Psoas muscle (tissue), 8 donors: Measurements from ENCODE around the gene OR10C1. TPM values are rescaled to one million over a fixed set of nuclear protein-coding genes. Genes with fewer than 3 reads are reported as not detected.

ENCODE experiments used
- ATAC-seq, 4 donors: fragments of 200-7000 bp; cut with Tn5 transposase; one replicate each; pipeline ENCODE4 v1.9.1; 2020; ENCODE audit warnings: moderate library complexity in 3 of 4, mild to moderate bottlenecking in 2 of 4
- DNase-seq, 2 donors: peaks; one replicate each; pipeline ENCODE4 v3.0.0-alpha.2; 2020
- H3K27ac ChIP-seq: fragments of 200-600 bp; one replicate; pipeline ENCODE4 v1.8.0; 2022
- H3K27me3 ChIP-seq, 3 donors: fragments of 200-600 bp in 1 of 3; one replicate each; pipeline versions ENCODE4 v1.6.1 to v1.8.0; 2013 to 2022; ENCODE audit warnings: low read length in 2 of 3, mild to moderate bottlenecking in 2 of 3, moderate library complexity in 1 of 3; ENCODE audit not compliant: insufficient read depth in 3 of 3
- H3K36me3 ChIP-seq, 2 donors: fragments of 200-600 bp in 1 of 2; one replicate each; pipeline versions ENCODE4 v1.6.1 to v1.8.0; 2013 to 2022; ENCODE audit warnings: low read depth in 1 of 2, mild to moderate bottlenecking in 1 of 2, moderate library complexity in 1 of 2; ENCODE audit not compliant: insufficient read depth in 1 of 2
- H3K4me1 ChIP-seq: fragments of 200-600 bp; one replicate; pipeline ENCODE4 v1.8.0; 2022
- H3K4me3 ChIP-seq: fragments of 200-600 bp; one replicate; pipeline ENCODE4 v1.8.0; 2022; ENCODE audit warnings: mild to moderate bottlenecking
- H3K9me3 ChIP-seq: fragments of 200-600 bp; one replicate; pipeline ENCODE4 v1.8.0; 2022
- CTCF ChIP-seq: fragments of 200-600 bp; IDR thresholded peaks from one replicate; pipeline ENCODE4 v1.8.0; 2022; ENCODE audit warnings: antibody characterized with exemption
- WGBS, 3 donors: extraction: QIAGEN DNeasy Blood & Tissue Kit; methylation state at CpG; one replicate each; pipeline versions ENCODE4 v1.1.6 to v1.1.7; 2013; 5-methylcytosine and 5-hydroxymethylcytosine counted together
- intact Hi-C, 2 donors: fragments of 100-400 bp; cut with DNase I; formaldehyde crosslinking; loops; one replicate each; pipeline versions ENCODE4 v1.11.0 to v1.14.2; 2022
- long read RNA-seq, 2 donors: library from polyadenylated mRNA; unstranded; transcript quantifications; one replicate each; pipeline ENCODE4 v2.0.0, GENCODE V29; 2021
- polyA plus RNA-seq, 3 donors: library from polyadenylated mRNA; stranded (reverse); fragments of 200-250 nt; gene quantifications; one replicate each; pipeline ENCODE4 v1.2.3, GENCODE V29; 2013
- total RNA-seq, 4 donors: library from RNA; stranded (reverse); fragmentation: NEBNext Ultra II Directional in 2 of 4; extraction: Animal tissue kit (Norgen Biotek cat#: 25700) in 2 of 4; gene quantifications; one replicate each; pipeline versions ENCODE4 v1.2.1 to v1.2.4, GENCODE V29; 2021 to 2023
- donor health status: healthy with polysubstance abuse.
- donor health status: DM: no; HTN: no; CAD: no; lungs with moderate emphysema.
- donor health status: Bipolar disorder and iron deficiency.
- donor health status: healthy.
- donor health status: DM: yes; HTN: yes; CAD: no.
- donor health status: DM: no; HTN: no; CAD: no.
- donor health status: DM: no; HTN: no; CAD: no.
- donor health status: DM: yes; HTN: yes; CAD: no.

OR10C1 gene
- not detected for total RNA-seq
- polyA plus RNA-seq, result not detected
- long read RNA-seq, donor 1, result 0 reads
- long read RNA-seq, donor 2, result 0 reads

DNA sequence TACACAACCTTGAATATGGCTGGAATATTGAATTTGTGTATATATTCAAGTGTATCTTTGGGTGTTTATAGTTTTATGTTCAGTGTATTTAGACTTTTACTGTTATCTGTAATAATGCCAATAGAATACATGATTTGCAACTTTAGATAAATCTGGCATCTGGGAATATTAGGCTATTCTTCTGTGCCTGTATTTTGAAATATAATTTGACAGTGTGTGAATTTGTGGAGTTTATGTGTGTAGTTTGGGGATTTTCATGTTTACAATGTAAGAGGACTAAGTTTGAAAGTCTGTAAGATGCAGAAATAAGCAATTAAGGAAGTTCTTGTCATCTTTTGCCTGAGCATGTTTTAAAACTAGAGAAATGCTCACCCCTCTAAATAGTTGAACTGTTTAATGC, at the start of gene OR10C1:
TSS of gene OR10C1 (plus strand) at position 301 of the 400 bp plus-strand sequence. CDS start 710 bp downstream, outside the sequence.
- H3K4me1 ChIP-seq, result no peaks in the 10 kb centered on the region
- peaks cover 0 to 5% (median 0%) of the 10 kb centered on the region in 3 donors for H3K27me3 ChIP-seq
- H3K4me3 ChIP-seq, result no peak within 1 kb of the TSS
- TF ChIP-seq CTCF, result no peak
- DNase-seq (no peak), ATAC-seq (no peak)
- no peak within 1 kb of the TSS for H3K27ac ChIP-seq
- no peaks in the 10 kb centered on the region for H3K36me3 ChIP-seq
- H3K9me3 ChIP-seq, result no peaks in the 10 kb centered on the region
- intact Hi-C loops, result no loop called here

- TF ChIP-seq CTCF, result no peak
- Histone ChIP-seq H3K9me3 (no peaks in the 10 kb centered on the region), H3K36me3 (no peaks in the 10 kb centered on the region), H3K4me1 (no peaks in the 10 kb centered on the region), H3K27ac (no peak within 1 kb of the TSS), H3K4me3 (no peak within 1 kb of the TSS), H3K27me3 (no peaks in the 10 kb centered on the region)
- intact Hi-C loops, result no loop called here
- no peak for ATAC-seq
- DNase-seq, result no peak
These were observed 43.8 kb upstream of the OR10C1 start, which contains the start of gene OR12D2 for GRCh38 chr6:29395331-29395730. Gene OR12D2, plus strand, starts transcription at chr6:29395631. Its CDS starts 1,069 bp downstream, at chr6:29396700.

DNA sequence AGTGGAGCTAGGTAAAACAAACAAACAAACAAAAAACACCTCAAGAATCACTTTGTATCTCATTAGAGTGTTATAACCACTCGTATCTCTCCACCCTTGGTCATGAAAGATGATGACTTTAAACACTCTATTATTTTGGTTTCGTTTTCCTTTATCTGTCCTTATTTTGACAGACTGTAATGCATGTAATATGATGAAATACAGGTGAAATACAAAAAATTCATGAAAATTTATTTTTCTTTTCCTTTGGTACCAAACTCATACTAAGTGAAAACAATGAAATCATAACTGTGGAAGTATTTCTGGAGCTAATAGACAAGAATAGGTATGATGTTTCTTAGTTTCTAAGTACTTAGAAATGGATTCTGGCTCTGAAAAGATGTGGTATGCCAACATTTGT, 39.6 kb upstream of the OR10C1 start:
- 47 to 61% (median 49%) methylated on average over 2 of the region's 2 CpGs for WGBS, 3 donors
- TF ChIP-seq CTCF, result no peak
- Histone ChIP-seq H3K4me3 (no peak overlapping the region), H3K4me1 (no peaks in the 10 kb centered on the region), H3K9me3 (no peaks in the 10 kb centered on the region), H3K36me3 (no peaks in the 10 kb centered on the region), H3K27ac (no peak overlapping the region), H3K27me3 (no peaks in the 10 kb centered on the region)
- no peak for DNase-seq
- ATAC-seq, result no peak
- intact Hi-C loops, result no loop called here

DNA sequence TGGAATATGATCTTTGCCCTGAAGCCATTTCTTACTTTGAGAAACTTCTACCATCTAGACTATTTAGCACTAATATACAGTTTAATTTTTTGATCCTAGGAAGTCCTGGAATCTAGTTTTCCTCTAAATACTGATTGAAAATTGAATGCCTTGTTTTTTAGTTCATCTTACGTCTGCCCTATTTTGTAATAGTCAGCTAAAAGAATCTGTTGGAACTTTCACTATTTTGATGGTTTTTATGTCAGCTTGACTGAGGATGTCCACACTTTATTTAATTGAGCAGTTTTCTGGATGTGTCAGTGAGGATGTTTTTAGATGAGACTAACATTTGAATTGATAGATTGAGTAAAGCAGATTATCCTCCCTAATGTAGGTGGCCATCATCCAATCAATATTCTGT, 35.3 kb upstream of the OR10C1 start:
- no peak for TF ChIP-seq CTCF
- no peaks in the 10 kb centered on the region for H3K36me3 ChIP-seq
- H3K4me3 ChIP-seq, result no peak overlapping the region
- no peak for ATAC-seq
- 33 to 89% (median 84%) methylated on average over 1 of the region's 1 CpG for WGBS, 3 donors
- no peaks in the 10 kb centered on the region for H3K4me1 ChIP-seq
- no peak for DNase-seq
- H3K27ac ChIP-seq, result no peak overlapping the region
- no peaks in the 10 kb centered on the region for H3K27me3 ChIP-seq
- intact Hi-C loops, result no loop called here
- H3K9me3 ChIP-seq, result no peaks in the 10 kb centered on the region

GRCh38 chr6:29414588-29414987, 24.5 kb upstream of the OR10C1 start, which contains the start of gene OR12D1:
Gene OR12D1, plus strand, starts transcription at chr6:29414928.
- Histone ChIP-seq H3K4me1 (no peaks in the 10 kb centered on the region), H3K36me3 (no peaks in the 10 kb centered on the region), H3K4me3 (no peak within 1 kb of the TSS), H3K9me3 (no peaks in the 10 kb centered on the region), H3K27me3 (no peaks in the 10 kb centered on the region), H3K27ac (no peak within 1 kb of the TSS)
- no peak for TF ChIP-seq CTCF
- no peak for DNase-seq
- intact Hi-C loops, result no loop called here
- ATAC-seq, result no peak
